OCI-LY3 (cell line): Measurements from ENCODE around the gene ST3GAL5.

ENCODE experiments used
- EZH2phosphoT487 ChIP-seq: fragments of 200-600 bp; shearing (Covaris generic); IDR thresholded peaks from 2 replicates; pipeline ENCODE4 v1.6.1; 2018; ENCODE audit warnings: antibody characterized with exemption, mixed run types, low read depth
- TF ChIP-seq, protein P1 (sequence below): fragments of 200-600, 300-600 bp; sonication (generic); IDR thresholded peaks from 2 replicates; pipeline ENCODE4 v1.5.1; 2014; ENCODE audit warnings: antibody characterized with exemption, low read length, low read depth

DNA sequence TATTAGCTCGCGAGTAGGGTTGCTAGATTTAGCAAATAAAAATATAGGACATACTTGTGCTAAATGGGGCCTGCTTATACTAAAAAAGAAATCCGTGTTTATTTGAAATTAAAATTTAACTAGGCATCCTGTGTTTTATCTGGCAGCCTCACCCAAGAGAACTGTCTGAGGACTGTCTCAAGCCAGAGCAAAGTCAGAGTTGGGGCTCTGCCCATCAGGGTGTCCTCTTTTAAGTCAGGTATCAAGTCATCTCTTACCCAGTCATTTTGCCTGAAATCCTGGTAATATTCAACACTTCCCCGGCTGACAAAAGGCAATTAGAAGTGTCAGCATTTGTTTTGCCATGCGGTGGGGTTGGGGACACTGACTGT, 48.3 kb upstream of the ST3GAL5 start:
- TF ChIP-seq, protein P1, sequence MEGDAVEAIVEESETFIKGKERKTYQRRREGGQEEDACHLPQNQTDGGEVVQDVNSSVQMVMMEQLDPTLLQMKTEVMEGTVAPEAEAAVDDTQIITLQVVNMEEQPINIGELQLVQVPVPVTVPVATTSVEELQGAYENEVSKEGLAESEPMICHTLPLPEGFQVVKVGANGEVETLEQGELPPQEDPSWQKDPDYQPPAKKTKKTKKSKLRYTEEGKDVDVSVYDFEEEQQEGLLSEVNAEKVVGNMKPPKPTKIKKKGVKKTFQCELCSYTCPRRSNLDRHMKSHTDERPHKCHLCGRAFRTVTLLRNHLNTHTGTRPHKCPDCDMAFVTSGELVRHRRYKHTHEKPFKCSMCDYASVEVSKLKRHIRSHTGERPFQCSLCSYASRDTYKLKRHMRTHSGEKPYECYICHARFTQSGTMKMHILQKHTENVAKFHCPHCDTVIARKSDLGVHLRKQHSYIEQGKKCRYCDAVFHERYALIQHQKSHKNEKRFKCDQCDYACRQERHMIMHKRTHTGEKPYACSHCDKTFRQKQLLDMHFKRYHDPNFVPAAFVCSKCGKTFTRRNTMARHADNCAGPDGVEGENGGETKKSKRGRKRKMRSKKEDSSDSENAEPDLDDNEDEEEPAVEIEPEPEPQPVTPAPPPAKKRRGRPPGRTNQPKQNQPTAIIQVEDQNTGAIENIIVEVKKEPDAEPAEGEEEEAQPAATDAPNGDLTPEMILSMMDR, result no peak
- no peak for TF ChIP-seq EZH2phosphoT487
